ENCODE results near the gene NOL6.

Gene NOL6

DNA sequence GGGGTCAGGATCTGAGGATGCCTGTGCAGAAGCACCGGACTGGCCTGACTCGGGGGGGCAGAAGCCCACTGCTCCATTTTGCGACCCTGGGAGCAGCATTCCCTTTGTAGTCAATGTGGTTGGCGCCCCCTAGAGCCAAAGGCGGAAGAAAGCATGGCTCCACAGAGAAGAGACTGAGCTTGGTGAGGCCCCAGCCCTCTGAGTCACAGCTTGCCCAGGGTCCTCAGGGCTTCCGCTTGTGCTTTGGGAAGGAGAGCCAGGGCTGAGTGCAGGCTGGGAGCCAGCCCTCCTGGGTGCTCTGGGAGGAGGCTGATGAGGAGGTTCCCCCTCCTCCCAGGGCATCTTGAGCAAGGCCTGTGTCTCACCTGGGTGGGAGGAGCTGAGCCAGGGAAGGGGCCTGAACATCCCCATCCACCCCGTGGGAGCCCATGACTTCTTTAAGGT, 20.9 kb downstream of the NOL6 start:
- TF ChIP-seq, protein P1, sequence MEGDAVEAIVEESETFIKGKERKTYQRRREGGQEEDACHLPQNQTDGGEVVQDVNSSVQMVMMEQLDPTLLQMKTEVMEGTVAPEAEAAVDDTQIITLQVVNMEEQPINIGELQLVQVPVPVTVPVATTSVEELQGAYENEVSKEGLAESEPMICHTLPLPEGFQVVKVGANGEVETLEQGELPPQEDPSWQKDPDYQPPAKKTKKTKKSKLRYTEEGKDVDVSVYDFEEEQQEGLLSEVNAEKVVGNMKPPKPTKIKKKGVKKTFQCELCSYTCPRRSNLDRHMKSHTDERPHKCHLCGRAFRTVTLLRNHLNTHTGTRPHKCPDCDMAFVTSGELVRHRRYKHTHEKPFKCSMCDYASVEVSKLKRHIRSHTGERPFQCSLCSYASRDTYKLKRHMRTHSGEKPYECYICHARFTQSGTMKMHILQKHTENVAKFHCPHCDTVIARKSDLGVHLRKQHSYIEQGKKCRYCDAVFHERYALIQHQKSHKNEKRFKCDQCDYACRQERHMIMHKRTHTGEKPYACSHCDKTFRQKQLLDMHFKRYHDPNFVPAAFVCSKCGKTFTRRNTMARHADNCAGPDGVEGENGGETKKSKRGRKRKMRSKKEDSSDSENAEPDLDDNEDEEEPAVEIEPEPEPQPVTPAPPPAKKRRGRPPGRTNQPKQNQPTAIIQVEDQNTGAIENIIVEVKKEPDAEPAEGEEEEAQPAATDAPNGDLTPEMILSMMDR (conservative IDR thresholded peaks at IDR 0.05): peak; percentile 83
- H3K27ac ChIP-seq: no peak overlapping the region

DNA sequence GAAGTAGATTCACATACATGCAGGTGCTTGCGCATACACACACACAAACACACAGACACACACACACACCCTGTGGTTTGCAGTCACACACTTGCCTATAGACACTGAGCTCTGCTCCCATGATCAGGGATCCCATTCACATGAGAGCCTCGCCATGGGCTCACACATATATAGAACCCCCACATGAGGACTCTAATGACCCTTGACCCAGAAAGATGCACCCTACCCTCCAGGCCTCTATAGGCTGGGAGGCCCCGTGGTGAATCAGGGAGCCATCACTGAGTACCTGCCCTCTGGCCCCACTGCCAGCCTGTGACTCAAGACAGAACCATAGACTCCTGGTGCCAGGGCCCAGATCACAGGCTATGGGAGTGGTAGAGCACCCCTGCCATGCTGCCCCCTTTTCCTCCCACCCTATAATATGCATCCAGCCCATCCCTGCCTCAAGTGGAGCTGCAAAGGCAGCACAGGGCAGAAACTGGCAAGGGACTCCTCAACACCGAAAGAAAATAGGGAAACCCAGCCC, 23.0 kb downstream of the NOL6 start:
- TF ChIP-seq, protein P1 (conservative IDR thresholded peaks at IDR 0.05): no peak
- H3K27ac ChIP-seq: no peak overlapping the region

DNA sequence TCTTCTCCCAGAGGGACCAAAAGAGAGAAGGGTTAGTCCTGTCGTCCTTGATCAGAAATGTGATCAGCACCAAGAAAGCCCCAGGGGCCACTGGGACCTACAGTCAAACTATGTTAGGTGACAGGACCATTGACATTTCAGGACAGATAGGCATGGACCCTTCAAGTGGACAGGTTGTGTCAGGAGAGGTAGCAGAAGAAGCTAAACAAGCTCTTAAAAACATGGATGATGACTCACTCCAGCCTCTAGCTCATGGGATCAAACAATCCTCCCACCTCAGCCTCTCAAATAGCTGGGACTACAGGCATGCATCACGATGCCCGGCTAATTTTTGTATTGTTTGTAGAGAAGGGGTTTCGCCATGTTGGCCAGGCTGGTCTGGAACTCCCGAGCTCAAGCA, 24.0 kb downstream of the NOL6 start:
- TF ChIP-seq, protein P1 (conservative IDR thresholded peaks at IDR 0.05): no peak
- no peak overlapping the region for H3K27ac ChIP-seq

- H3K27ac ChIP-seq: peak overlapping the region; percentile 95
- TF ChIP-seq, protein P1 (conservative IDR thresholded peaks at IDR 0.05): no peak
Measured at GRCh38 chr9:33447799-33448553, 25.7 kb downstream of the NOL6 start.

DNA sequence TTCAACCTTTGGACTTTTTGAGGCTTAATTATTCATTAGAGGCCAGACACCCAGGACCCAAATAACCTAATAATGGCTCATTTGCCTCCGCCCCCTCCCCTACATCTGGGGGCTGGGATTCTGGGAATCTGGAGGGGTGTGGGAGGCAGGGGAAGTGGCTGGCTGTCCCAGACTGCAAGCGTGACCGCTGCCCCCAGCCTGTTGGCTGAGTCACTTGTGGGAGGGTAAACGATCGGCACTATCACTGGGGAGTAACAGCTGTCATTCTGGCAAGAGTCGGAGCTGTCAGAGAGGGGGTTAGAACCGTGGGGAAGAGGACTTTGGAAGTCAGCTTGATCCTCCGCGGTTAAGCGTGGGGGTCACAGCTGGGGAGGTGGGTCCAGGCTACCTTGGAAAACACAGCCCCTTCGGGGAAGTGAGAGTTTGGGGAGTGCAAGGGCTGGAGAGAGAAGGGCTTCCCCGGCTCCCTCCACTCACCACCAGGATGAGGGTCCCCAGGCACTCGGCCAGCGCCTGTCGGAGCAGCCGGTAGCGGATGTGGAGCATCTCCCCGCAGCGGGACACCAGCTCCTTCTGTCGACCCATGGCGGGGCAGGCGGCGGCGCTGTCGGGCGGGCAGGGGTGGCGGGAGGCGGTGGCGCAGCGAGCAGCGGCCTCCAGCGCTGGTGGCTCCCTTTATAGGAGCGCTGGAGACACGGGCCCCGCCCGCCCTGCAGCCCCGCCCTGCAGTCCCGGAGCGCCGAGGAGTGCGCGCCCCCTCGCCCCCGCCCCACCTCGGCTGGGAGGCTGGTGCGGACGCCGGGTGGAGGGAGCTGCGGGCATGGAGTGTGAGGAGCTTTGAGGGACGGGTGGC, 26.6 kb downstream of the NOL6 start, which contains the start of gene AQP3:
TSS of gene AQP3 (minus strand) at position 648 of the 853 bp plus-strand sequence. CDS start at position 585, 63 bp downstream.
- H3K27ac ChIP-seq: peak within 1 kb of the TSS; percentile 95
- TF ChIP-seq, protein P1 (conservative IDR thresholded peaks at IDR 0.05): peak; percentile 58

DNA sequence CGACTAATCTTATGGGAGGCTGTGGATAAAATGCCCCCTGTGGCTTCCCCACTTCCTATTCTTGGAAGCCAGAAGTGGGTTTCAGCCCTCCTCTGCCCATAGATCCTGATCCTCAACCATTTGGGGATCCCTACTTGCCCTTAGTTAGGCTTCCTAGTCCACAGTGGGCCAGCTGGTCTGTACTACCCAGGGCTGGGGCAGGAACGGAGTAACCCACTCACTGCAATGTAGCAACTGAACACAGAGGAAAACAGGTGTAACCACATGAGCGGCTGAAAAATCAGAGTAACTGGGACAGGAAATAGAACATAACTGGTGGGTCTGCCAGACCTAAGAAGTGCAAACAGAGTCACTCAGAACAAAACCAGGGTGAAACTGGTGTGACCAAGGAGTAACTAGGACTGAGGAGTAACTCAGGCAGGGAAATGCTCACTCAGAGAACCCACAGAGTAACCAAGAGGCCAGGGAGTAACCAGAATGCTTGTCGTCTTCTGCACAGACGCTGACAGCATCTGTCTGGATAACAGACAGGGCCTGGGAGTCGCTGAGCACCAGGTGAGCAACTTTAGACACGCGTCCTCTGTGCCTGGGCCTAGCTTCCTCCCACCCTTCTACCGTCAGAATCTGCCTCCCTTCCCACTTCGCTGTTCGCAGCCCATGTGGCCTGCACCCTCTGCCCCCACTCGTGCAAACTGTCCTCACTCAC, 27.3 kb downstream of the NOL6 start:
- TF ChIP-seq, protein P1 (conservative IDR thresholded peaks at IDR 0.05): no peak
- peak overlapping the region; percentile 95 for H3K27ac ChIP-seq

Measured in VCaP (cell line).